HG03064 (cell line): ENCODE measurements around the gene ALPL.

Experiments used
- ATAC-seq: cut with Tn5 transposase; IDR thresholded peaks from one replicate; pipeline ENCODE4 v1.9.1; 2021; ENCODE audit warnings: low read depth; ENCODE audit not compliant: unreplicated experiment

The ALPL gene

DNA sequence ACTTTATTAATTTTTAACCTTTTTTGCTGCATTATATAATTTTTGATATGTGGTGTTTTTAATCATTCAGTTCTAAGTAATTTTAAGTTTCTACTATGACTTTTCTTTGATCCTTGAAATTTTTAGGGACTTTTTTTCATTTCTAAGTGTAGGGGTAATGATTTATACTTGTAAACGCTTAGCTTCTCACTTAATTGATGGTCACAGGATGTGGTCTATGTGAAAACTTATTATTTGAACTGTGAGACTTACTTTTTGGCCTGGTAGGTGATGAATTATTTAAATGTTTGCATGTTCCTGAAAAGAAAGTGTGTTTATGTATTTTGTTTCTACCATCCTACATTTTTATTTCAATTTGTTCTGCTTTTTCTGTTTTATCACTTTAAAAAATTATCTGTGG is 17.2 kb downstream of the ALPL start:
- ATAC-seq: no peak

- ATAC-seq: no peak
These were observed 21.3 kb downstream of the ALPL start for GRCh38 chr1:21530368-21531016.

GRCh38 chr1:21531241-21531640 is 22.0 kb downstream of the ALPL start:
- ATAC-seq: no peak

DNA sequence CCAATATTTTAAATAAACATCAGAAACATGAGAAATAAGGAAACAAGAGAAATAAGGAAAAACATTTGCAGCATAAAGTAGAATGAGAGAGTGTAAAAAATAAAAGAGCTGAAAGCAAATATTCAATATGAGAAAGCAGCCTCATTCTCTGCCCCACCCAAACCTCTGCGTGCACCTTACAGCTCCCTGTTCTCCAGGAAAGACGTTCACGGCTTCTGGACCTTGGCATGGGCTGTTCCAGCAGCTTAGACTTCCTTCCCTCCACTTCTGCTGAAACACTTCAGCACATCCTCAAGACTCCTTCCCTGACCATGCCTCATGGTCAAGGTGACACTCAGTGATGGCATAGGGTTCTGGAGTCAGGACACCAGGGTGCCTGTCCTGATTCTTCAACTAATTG is 23.3 kb downstream of the ALPL start:
- ATAC-seq: no peak

DNA sequence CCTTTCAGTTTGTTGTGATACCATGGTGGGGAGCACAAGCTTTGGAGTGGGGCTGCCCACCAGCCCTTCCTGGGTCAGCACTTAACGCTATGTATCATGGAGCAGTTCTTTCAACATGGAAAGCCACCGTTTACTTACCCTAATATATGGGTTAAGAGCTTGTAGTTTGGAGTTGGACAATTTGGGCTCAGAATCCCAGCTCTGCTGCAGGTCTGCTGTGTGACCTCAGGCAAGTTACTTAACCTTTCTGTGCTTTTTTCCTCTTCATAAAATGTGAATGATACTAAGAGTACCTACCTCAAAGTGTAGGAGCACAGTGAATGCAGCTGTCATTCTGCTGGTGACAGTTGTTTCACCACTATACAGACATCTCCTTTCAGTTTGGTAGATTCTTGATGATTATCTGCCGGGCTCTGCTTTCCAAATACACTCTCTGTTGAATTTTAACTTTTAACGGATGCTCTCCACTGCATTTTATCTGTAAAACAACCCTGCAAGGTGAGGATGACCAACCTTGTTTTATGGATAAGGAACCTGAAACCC is 23.8 kb downstream of the ALPL start:
- ATAC-seq: no peak

GRCh38 chr1:21534146-21534545 is 24.9 kb downstream of the ALPL start:
- ATAC-seq: no peak

GRCh38 chr1:21534674-21535378 is 25.6 kb downstream of the ALPL start:
- no peak for ATAC-seq

- ATAC-seq: no peak
These were observed 27.0 kb downstream of the ALPL start for GRCh38 chr1:21536218-21536617.

DNA sequence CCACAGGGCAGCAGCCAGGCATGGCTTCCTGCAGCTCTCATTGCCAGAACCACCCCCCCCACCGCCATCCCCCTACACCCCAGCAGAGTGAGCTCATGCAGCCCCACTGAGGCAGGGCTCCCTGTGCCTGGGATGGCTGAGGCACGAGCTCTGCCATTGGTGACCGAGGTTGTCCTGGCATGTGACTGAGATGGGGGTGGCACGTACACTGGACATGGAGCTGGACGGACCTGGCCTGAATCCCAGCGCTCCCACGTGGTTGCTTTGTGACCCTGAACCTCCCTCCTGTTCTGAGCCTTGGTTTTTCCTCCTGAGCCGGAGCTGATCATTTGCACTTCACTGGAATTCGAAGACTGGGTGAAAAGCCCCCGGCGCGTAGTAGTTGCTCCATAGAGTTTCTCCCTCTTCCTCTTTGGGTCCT is 28.3 kb downstream of the ALPL start:
- no peak for ATAC-seq

GRCh38 chr1:21537932-21538630 is 28.9 kb downstream of the ALPL start:
- no peak for ATAC-seq

DNA sequence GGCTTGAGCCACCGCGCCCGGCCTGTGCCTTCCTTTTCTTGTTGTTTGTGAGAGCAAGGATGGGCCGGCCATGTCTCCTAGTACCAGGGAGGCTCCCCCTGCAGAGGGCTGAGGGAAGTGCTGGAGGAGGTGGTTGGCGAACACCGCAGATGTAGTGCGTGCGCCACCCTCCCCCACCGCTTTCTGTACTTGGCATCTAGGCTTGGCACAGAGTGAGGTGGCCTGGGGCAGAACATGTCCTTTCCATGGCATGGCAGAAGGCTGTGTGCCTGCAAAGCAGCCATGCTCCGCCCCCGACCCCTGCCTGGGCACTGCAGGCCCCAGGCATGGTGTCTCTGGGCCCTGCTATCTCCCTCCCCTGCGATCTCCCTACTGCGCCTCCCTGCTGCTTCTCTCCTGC is 30.7 kb downstream of the ALPL start:
- no peak for ATAC-seq

DNA sequence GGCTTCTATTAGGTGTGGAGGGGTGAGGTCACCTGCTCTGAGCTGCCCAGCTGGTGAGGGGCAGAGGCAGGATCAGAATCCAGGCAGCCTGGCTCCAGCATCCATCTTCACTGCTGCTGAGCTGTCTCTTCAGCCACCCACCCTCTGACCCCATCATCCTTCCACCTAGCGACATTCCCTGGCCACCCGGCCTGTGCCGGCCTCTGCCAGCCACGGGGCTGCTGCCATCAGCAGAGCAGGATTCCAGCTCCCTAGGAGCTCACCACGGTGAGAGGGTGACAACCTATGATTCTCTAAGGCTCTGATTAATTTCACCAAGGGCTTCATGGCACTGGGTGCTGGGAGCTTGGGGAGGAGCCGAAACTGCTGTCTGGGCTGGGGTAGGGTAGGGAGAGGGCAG is 32.1 kb downstream of the ALPL start:
- ATAC-seq: no peak

DNA sequence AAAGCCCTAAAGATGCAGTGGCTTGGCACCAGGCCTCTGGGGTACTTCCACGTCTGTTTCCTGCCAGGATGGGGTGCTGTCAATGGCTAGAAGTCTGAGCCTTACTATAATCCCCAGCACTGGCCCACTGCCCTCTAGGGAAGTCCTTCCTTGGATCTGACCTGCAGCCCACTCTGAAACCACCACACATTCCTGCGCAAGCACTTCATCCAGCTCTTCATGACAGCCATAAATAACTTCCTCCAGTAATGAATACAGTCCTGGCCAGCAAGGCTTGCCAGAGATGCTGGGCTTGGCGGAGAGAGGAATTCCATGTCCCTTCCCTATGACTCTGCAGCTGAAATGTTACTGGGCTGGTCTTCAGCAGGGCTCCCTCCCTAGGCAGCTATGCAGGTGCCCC is 32.6 kb downstream of the ALPL start:
- no peak for ATAC-seq

DNA sequence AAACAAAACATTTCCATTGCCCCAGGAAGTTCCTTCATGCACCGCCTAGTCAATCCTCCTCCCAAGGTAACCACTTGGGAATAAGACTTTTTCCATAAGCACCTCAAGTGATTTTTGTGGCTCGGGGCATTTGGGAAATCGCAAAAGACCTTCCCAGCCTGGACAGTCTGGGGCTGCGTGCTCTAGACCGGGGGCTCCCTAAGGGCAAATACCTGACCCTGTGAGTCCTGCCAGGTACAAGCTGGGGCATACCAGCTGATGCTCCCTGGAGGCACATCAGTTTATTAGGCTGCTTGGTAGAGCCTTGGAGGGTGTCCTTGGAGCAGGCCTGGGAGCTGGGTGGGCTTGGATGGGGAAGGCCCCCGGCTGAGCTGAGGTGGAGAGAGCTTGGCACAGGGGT is 34.4 kb downstream of the ALPL start:
- no peak for ATAC-seq

- ATAC-seq: no peak
These were observed 34.9 kb downstream of the ALPL start for GRCh38 chr1:21544095-21544494.

DNA sequence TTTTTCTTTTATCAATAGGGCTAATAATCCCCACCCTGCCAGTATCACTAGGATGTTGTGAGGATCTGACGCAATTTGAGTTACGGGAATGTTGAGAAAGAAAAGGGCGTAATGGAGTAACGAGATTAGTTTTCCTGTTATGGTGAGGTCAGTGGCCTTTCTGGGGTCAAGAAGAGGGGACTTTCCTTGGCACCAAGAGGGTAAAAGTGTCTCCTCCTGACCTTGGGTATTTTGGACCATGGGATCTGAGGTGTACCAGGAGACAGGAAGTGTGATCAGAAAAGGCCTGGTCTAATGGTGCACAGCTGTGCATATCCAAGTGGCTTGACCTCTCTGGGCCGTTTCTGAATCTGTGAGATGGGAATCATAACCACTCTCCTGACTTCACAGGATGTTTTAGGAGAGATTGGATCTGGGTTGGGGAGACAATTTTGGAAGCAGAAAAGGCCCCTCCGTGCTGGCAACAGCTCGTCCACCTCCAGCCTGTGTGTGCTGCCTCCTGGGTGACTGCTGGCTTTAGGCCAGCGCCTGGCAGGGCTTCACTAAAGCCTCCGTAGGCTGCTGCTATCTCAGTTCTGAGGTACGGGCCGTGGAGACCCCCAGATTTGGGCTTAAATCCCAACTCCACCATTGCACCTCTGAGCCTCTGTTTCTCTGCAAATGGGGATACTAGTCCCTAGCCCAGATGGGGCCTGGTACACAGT is 37.1 kb downstream of the ALPL start:
- no peak for ATAC-seq

- no peak for ATAC-seq
These were observed 38.7 kb downstream of the ALPL start for GRCh38 chr1:21547876-21548275.

- no peak for ATAC-seq
These were observed 40.9 kb downstream of the ALPL start for GRCh38 chr1:21550097-21550496.

DNA sequence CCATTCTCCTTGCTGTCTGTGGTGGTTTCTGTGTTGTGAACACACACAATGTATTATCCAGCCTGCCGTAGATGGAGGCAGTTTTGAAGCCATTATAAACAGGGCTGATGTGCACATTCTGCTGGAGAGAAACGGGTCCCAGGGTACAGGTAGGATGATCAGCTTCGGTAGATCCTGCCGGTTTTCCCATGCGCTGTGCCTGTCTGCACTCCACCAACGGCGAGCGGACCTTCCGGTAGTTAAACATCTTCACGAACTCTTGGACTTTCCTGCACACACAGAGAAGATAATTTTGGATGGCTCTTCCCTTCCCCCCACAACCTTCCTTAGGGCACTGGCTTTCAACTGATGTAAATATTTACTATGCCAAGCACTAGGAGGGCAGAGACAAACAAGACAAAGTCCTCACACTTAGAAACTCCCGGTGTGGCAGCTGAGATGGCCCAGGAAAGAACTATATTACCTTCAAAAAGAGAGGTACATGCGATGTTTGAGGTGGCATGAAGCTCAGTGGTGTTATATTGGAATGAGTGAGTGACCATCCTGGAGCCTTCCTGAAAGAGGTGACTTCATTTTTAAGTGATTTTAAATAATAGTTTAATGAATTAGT is 41.7 kb downstream of the ALPL start:
- no peak for ATAC-seq

DNA sequence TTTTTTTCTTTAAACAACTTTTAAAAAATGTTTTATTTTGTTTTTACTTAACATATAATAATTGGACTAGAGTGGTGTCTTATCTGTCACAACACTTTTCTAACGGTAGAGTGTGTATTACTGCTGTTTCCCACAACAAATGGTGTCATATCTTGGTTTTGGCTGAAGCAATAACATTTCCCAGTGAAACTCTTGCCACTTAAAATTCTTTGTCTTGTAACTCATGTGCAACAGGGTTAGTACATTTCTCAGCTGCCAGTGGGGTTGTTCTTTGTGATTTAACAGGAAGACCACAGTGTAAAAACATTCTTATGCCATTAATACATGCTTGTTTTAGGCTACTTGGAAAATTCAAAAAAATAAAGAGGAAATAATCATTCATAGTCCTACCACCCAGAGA is 43.5 kb downstream of the ALPL start:
- no peak for ATAC-seq
